Lower leg skin (tissue), 4 donors: ENCODE results near the gene RSPH1. TPM values are rescaled to one million over a fixed set of nuclear protein-coding genes. Genes with fewer than 3 reads are reported as not detected.
A peak's percentile ranks its signal among the peaks of the same experiment; 100 is the strongest.

Source experiments
- DNase-seq, 2 donors: peaks; one replicate each; pipeline ENCODE4 v3.0.0-alpha.2; 2019; ENCODE audit warnings: low spot score in 2 of 2
- H3K4me3 ChIP-seq: fragments of 200-600 bp; sonication (generic); 2 replicates; pipeline ENCODE4 v1.5.1; 2017; ENCODE audit warnings: mild to moderate bottlenecking, low read depth; ENCODE audit not compliant: poor library complexity, severe bottlenecking
- POLR2A ChIP-seq, 2 donors: fragments of 450-650 bp; IDR thresholded peaks; one replicate each; pipeline ENCODE4 v1.6.1; 2016 to 2017; ENCODE audit warnings: antibody characterized with exemption in 2 of 2, mild to moderate bottlenecking in 1 of 2, moderate library complexity in 1 of 2
- WGBS, 2 donors: methylation state at CpG; one replicate each; pipeline ENCODE4 v1.1.5; 2018; 5-methylcytosine and 5-hydroxymethylcytosine counted together
- intact Hi-C: fragments of 100-400 bp; cut with DNase I; formaldehyde crosslinking; loops from one replicate; pipeline ENCODE4 v1.15.0; 2023; ENCODE audit warnings: low total_unique reads
- total RNA-seq, 4 donors: library from RNA; depleted of rRNA; stranded (reverse); fragments of >200 nt; gene quantifications; one replicate each; pipeline ENCODE4 v1.1.0, GENCODE V29; 2016
- TF ChIP-seq, protein P1 (sequence below), 3 donors: fragments of 450-650 bp; IDR thresholded peaks; one replicate each; pipeline ENCODE4 v1.5.1; 2016; ENCODE audit warnings: antibody characterized with exemption in 3 of 3, mild to moderate bottlenecking in 3 of 3, moderate library complexity in 2 of 3

Gene RSPH1
- total RNA-seq, 4 donors from 2014 or later: 0.34 to 3.7 (median 2.1) TPM

DNA sequence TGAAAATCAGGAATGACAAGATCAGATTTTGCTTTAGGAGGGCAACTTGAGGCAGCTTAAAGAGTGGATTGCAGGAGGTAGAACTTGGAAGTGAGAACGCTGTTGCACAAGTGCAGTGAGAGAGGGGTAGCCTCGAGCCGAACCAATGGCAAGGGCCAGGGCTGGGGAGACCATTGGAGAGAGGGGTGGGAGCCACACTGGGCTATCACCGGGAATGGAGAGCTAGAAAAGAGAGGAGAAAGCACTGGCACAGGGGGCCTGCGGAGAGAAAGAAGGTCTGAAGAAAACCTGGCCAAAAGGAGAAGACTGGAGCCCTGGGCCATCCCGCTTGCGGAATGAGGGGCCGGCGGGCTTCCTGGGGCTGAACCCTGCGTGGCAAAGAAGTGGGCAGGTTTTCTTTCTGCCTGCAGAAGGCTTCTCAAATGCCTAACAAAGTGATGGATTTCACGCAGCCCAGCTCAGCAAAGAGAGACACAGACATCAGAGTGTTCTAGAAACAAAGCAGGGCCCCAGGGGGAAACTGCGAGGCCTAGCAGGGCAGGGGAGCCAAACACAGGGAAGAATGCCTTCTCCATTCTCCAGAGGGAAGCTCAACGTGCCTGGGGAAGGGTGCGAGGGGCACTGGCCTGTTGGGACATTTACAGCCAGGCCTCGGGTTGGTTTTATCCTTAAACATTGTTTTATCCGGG lies 16.5 kb upstream of the RSPH1 start:
- 89 to 90% methylated on average over 16 of the region's 16 CpGs for WGBS, 2 donors
- H3K4me3 ChIP-seq: no peak overlapping the region
- no peak for TF ChIP-seq POLR2A (IDR thresholded peaks at IDR 0.05)
- TF ChIP-seq, protein P1, sequence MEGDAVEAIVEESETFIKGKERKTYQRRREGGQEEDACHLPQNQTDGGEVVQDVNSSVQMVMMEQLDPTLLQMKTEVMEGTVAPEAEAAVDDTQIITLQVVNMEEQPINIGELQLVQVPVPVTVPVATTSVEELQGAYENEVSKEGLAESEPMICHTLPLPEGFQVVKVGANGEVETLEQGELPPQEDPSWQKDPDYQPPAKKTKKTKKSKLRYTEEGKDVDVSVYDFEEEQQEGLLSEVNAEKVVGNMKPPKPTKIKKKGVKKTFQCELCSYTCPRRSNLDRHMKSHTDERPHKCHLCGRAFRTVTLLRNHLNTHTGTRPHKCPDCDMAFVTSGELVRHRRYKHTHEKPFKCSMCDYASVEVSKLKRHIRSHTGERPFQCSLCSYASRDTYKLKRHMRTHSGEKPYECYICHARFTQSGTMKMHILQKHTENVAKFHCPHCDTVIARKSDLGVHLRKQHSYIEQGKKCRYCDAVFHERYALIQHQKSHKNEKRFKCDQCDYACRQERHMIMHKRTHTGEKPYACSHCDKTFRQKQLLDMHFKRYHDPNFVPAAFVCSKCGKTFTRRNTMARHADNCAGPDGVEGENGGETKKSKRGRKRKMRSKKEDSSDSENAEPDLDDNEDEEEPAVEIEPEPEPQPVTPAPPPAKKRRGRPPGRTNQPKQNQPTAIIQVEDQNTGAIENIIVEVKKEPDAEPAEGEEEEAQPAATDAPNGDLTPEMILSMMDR (IDR thresholded peaks at IDR 0.05): no peak
- peak in 1 of 2 donors; percentile 70 for DNase-seq
- intact Hi-C loops: no loop called here

DNA sequence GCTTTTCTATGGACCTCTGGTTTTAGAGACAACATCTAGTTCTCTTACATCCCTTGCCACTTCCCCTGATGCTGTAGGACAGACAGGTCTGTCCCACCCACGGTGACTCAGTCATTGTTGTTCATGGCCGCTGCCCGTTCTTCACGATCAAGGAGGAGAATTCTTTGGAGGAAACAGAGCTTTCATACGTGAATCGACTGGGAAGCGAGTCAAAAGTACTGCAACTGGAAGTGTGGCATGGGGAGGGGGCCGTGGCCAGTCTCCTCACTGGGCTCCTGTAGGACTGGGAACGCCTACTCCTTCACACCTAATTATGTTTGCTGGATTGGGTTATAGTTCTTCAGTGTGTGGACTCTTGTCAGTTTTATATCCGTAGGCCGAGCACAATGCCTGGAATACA lies 13.2 kb upstream of the RSPH1 start:
- no peak overlapping the region for H3K4me3 ChIP-seq
- 77 to 81% methylated on average over 11 of the region's 11 CpGs for WGBS, 2 donors
- intact Hi-C loops: no loop called here
- no peak for DNase-seq
- no peak for TF ChIP-seq POLR2A (IDR thresholded peaks at IDR 0.05)
- TF ChIP-seq, protein P1 (IDR thresholded peaks at IDR 0.05): no peak

DNA sequence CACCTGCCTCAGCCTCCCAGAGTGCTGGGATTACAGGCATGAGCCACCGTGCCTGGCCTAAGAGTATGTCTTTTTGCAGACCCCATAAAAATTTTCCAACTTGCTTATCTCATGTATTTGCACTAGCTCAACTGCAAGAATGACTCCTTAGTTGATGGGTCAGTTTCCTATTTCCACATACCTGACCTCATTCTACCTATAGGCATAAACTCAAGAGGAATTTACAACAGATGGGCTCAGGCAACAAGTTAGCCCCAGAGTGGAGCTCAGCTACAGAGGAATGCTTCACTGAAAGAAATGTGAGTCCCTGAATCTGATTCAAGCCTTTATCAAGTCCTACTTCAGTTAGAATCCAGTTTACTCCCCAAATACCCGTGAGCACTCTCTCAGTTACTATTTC lies 12.3 kb upstream of the RSPH1 start:
- TF ChIP-seq POLR2A (IDR thresholded peaks at IDR 0.05): no peak
- TF ChIP-seq, protein P1 (IDR thresholded peaks at IDR 0.05): no peak
- DNase-seq: no peak
- H3K4me3 ChIP-seq: no peak overlapping the region
- intact Hi-C loops: no loop called here
- 84 to 92% methylated on average over 2 of the region's 2 CpGs for WGBS, 2 donors

DNA sequence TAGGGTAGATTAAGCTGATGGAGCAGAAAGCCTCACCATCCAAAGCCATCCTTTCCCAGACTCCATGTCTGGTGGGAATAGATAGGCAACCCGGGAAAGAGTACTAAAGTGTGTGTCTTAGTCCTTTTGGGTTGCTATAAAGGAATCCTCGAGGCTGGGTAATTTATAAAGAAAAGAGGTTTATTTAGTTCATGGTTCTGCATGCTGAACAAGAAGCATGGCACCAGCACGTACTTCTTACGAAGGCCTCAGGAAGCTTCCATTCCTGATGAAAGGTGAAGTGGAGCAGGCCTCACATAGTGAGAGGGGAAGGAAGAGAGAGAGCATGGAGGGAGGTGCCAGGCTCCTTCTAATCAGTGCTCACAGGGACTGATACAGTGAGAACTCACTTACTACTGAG lies 11.4 kb upstream of the RSPH1 start:
- intact Hi-C loops: no loop called here
- 95 to 96% methylated on average over 4 of the region's 4 CpGs for WGBS, 2 donors
- no peak for DNase-seq
- no peak for TF ChIP-seq POLR2A (IDR thresholded peaks at IDR 0.05)
- TF ChIP-seq, protein P1 (IDR thresholded peaks at IDR 0.05): no peak
- H3K4me3 ChIP-seq: no peak overlapping the region

DNA sequence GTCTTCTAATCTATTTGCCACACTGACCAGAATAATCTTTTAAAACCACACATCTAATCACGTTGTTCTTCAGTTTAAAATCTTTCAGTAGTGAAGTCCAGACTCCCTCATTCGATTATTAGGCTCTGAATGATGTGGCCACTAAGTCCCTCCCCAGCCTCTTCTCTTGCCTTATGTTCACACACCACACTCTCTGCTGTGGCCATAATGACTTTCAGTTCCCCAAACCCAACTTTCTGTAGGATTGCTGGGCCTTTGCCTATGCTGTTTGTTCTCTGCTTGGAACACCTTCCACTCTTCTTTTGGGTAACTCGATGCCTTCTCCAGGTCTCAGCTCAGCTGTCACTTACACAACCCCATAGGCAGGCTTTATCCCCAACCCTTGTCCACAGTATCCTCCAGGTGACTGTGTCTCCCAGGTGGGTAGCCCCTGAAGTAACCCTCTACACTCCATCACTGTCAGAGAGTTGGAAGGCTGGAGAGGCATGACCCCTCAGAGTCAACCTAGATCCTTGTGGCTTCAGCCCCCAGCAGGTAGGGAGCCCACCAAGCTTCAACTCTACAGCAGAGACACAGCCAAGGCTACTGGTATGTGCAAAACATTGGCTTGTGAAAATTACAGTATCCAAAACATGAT lies 9.2 kb upstream of the RSPH1 start:
- no peak for DNase-seq
- 77 to 78% methylated on average over 3 of the region's 3 CpGs for WGBS, 2 donors
- TF ChIP-seq, protein P1 (IDR thresholded peaks at IDR 0.05): no peak
- no peak for TF ChIP-seq POLR2A (IDR thresholded peaks at IDR 0.05)
- no peak overlapping the region for H3K4me3 ChIP-seq
- intact Hi-C loops: no loop called here
